Esophagus muscularis mucosa (tissue), 4 donors: ENCODE measurements around the gene SPACA9.

Source experiments
- CTCF ChIP-seq, 3 experiments: fragments of 200-600 bp in 2 of 3; fragments of 450-650 bp in 1 of 3; sonication (generic) in 2 of 3; IDR thresholded peaks; one replicate each; pipeline ENCODE4 v1.5.1; 2017 to 2019; ENCODE audit warnings: antibody characterized with exemption in 3 of 3, mild to moderate bottlenecking in 2 of 3, moderate library complexity in 1 of 3
- EP300 ChIP-seq: sonication (generic); formaldehyde crosslinking; IDR thresholded peaks from one replicate; pipeline ENCODE4 v1.6.1; 2017; ENCODE audit warnings: antibody characterized with exemption
- POLR2A ChIP-seq: fragments of 450-650 bp; IDR thresholded peaks from one replicate; pipeline ENCODE4 v1.6.1; 2017; ENCODE audit warnings: antibody characterized with exemption, moderate library complexity, mild to moderate bottlenecking, low read depth
- POLR2AphosphoS5 ChIP-seq, 2 donors: sonication (generic); formaldehyde crosslinking; IDR thresholded peaks; one replicate each; pipeline ENCODE4 v1.6.1; 2017; ENCODE audit warnings: antibody characterized with exemption in 2 of 2

- TF ChIP-seq CTCF (IDR thresholded peaks at IDR 0.05) (no peak), POLR2A (no peak), POLR2AphosphoS5 (IDR thresholded peaks at IDR 0.05) (no peak), EP300 (no peak)
These were observed 56.3 kb downstream of the SPACA9 start for GRCh38 chr9:132935026-132935425.
